NCI-H1417 (cell line): Measurements from ENCODE around the gene ACCS.

Experiments
- DNase-seq, 3 experiments: peaks; one replicate each; lab custom pipeline; 2025; lab: John Stamatoyannopoulos, UW

ACCS gene

GRCh38 chr11:44043157-44043556 lies 22.9 kb upstream of the ACCS start:
- DNase-seq: no peak

- no peak for DNase-seq
Observed at GRCh38 chr11:44046182-44046581, 19.9 kb upstream of the ACCS start.

- DNase-seq: no peak
Observed at GRCh38 chr11:44047298-44047697, 18.8 kb upstream of the ACCS start.

- DNase-seq: no peak
Observed at GRCh38 chr11:44047931-44048431, 18.1 kb upstream of the ACCS start, which contains the start of gene ACCSL. Gene ACCSL, plus strand, starts transcription at chr11:44047981. Its CDS starts 56 bp downstream, at chr11:44048037.

- DNase-seq: no peak
Observed at GRCh38 chr11:44049832-44050231, 16.2 kb upstream of the ACCS start.

- no peak for DNase-seq
Observed at GRCh38 chr11:44051171-44051570, 14.9 kb upstream of the ACCS start.

GRCh38 chr11:44057340-44057739 lies 8.7 kb upstream of the ACCS start:
- no peak for DNase-seq

GRCh38 chr11:44058275-44058674 lies 7.8 kb upstream of the ACCS start:
- DNase-seq: no peak

- peak in 2 of 3 experiments; percentile 19 to 62 for DNase-seq
Observed at GRCh38 chr11:44065161-44065661, 859 bp upstream of the ACCS start.

- no peak for DNase-seq
Observed at GRCh38 chr11:44066732-44067141, 667 bp downstream of the ACCS start.

- DNase-seq: no peak
Observed at GRCh38 chr11:44067266-44067665, 1.2 kb downstream of the ACCS start.

- no peak for DNase-seq
Observed at GRCh38 chr11:44068180-44068579, 2.1 kb downstream of the ACCS start.

GRCh38 chr11:44071157-44071556 lies 5.1 kb downstream of the ACCS start:
- DNase-seq: no peak

GRCh38 chr11:44072757-44073658 lies 6.9 kb downstream of the ACCS start:
- DNase-seq: no peak

- no peak for DNase-seq
Observed at GRCh38 chr11:44078794-44079193, 12.7 kb downstream of the ACCS start.

GRCh38 chr11:44079376-44079775 lies 13.3 kb downstream of the ACCS start:
- DNase-seq: no peak

GRCh38 chr11:44080951-44081350 lies 14.9 kb downstream of the ACCS start:
- no peak for DNase-seq

GRCh38 chr11:44082645-44083044 lies 16.6 kb downstream of the ACCS start:
- DNase-seq: no peak

GRCh38 chr11:44083433-44083832 lies 17.4 kb downstream of the ACCS start:
- DNase-seq: no peak

- DNase-seq: no peak
Observed at GRCh38 chr11:44083906-44084305, 17.8 kb downstream of the ACCS start.

GRCh38 chr11:44085330-44085729 lies 19.3 kb downstream of the ACCS start:
- DNase-seq: no peak

GRCh38 chr11:44088377-44088776 lies 22.3 kb downstream of the ACCS start:
- DNase-seq: no peak

- no peak for DNase-seq
Observed at GRCh38 chr11:44088871-44089270, 22.8 kb downstream of the ACCS start.
